ENCODE results near the gene HK1. TPM values are rescaled to one million over a fixed set of nuclear protein-coding genes. Genes with fewer than 3 reads are reported as not detected.
A peak's percentile ranks its signal among the peaks of the same experiment; 100 is the strongest.

HK1 gene
- total and polyA plus RNA-seq, 4 donors, result 1.8 to 166 (median 7.4) TPM

DNA sequence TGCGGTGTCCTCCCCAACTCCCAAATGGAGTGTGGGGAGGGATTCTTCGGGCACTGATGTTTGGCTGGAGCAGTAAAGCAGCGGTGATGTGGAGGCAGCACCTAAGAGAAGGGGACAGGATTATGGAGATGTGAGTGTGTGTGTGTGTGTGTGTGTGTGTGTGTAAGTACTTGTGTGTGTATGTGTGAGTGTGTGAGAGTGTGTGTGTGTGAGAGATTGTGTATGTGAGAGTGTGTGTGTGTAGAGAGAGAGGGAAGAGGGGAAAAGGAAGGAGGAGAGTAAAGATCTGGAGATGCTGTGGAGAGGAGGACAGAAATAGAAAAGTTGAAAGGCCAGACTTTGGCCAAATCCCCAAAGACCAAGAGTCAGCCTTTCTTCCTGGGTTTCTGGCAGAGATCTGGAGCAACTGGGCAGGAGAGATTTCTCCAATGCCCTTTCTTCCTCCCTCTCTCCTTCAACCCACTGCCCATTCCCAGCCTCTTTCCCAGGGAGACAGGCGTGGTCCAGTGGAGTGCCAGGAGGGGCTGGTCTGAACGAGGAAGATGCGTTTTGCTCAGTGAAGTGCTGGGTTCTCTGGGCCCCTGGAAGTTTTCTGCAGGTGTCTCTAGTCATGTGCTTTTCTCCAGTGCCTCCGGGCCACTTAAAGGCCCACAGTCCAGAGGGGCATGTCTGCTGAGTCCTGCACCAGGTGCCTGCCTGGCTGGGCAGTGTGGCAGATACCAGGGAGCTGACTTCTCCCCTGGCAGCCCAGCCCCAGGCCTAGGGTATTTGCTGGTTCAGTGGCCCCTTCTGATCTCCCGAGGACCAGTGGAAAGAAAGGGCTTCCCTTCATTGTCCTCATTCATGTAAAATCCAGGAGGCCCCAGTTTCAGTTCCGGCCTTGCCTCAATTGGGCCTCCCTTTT lies 60.5 kb downstream of the HK1 start:
- DNase-seq (ENCODE audit: low spot score), result no peak
- no peak overlapping the region for H3K9ac ChIP-seq (ENCODE audit: low read depth in 1 of 2, low read length in 2 of 2)
- H3K4me1 ChIP-seq (ENCODE audit: control insufficient read depth in 4 of 4, insufficient read depth in 4 of 4, low read length in 3 of 4), result peaks cover 0 to 8% (median 3%) of the 10 kb centered on the region in 4 donors

GRCh38 chr10:69340695-69341094 lies 62.4 kb downstream of the HK1 start:
- no peak for DNase-seq (ENCODE audit: low spot score)
- Histone ChIP-seq H3K9ac (ENCODE audit: low read depth in 1 of 2, low read length in 2 of 2) (no peak overlapping the region), H3K27me3 (ENCODE audit: control insufficient read depth in 4 of 4, insufficient read depth in 4 of 4, low read length in 3 of 4) (no peaks in the 10 kb centered on the region), H3K27ac (ENCODE audit: low read depth in 1 of 2, low read length in 2 of 2) (no peak overlapping the region), H3K4me1 (ENCODE audit: control insufficient read depth in 4 of 4, insufficient read depth in 4 of 4, low read length in 3 of 4) (peaks cover 0 to 6% (median 3%) of the 10 kb centered on the region in 4 donors), H3K36me3 (ENCODE audit: control insufficient read depth in 4 of 4, insufficient read depth in 3 of 4, low read depth in 1 of 4, low read length in 3 of 4) (no peaks in the 10 kb centered on the region), H3K4me3 (ENCODE audit: low read depth in 1 of 3, low read length in 3 of 3) (no peak overlapping the region), H3K9me3 (ENCODE audit: control insufficient read depth in 4 of 4, low read length in 3 of 4) (no peaks in the 10 kb centered on the region)
- WGBS, result 80% methylated on average over 9 of the region's 9 CpGs
- TF ChIP-seq FOXA2 (IDR thresholded peaks at IDR 0.05) (no peak), RXRA (IDR thresholded peaks at IDR 0.05) (no peak)

More for the DNA sequence above, 60.5 kb downstream of the HK1 start:
- Histone ChIP-seq H3K27ac (ENCODE audit: low read depth in 1 of 2, low read length in 2 of 2) (peak overlapping the region in 1 of 2 donors; percentile 51), H3K9me3 (ENCODE audit: control insufficient read depth in 4 of 4, low read length in 3 of 4) (no peaks in the 10 kb centered on the region), H3K4me3 (ENCODE audit: low read depth in 1 of 3, low read length in 3 of 3) (no peak overlapping the region), H3K36me3 (ENCODE audit: control insufficient read depth in 4 of 4, insufficient read depth in 3 of 4, low read depth in 1 of 4, low read length in 3 of 4) (no peaks in the 10 kb centered on the region), H3K27me3 (ENCODE audit: control insufficient read depth in 4 of 4, insufficient read depth in 4 of 4, low read length in 3 of 4) (no peaks in the 10 kb centered on the region)
- TF ChIP-seq TAF1 (conservative IDR thresholded peaks at IDR 0.05) (no peak), ATF3 (IDR thresholded peaks at IDR 0.05) (no peak), GABPA (IDR thresholded peaks at IDR 0.05 in 1 of 2, conservative IDR thresholded peaks at IDR 0.05 in 1 of 2) (no peak), JUND (IDR thresholded peaks at IDR 0.05) (no peak), HNF4A (conservative IDR thresholded peaks at IDR 0.05) (no peak), SP1 (IDR thresholded peaks at IDR 0.05) (no peak), YY1 (IDR thresholded peaks at IDR 0.05) (no peak), RXRA (IDR thresholded peaks at IDR 0.05) (no peak), RAD21 (IDR thresholded peaks at IDR 0.05) (no peak), FOXA1 (IDR thresholded peaks at IDR 0.05) (no peak), NR2F2 (IDR thresholded peaks at IDR 0.05) (no peak)
- TF ChIP-seq, protein P1, sequence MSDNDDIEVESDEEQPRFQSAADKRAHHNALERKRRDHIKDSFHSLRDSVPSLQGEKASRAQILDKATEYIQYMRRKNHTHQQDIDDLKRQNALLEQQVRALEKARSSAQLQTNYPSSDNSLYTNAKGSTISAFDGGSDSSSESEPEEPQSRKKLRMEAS (IDR thresholded peaks at IDR 0.05), result no peak
- TF ChIP-seq, protein P2, sequence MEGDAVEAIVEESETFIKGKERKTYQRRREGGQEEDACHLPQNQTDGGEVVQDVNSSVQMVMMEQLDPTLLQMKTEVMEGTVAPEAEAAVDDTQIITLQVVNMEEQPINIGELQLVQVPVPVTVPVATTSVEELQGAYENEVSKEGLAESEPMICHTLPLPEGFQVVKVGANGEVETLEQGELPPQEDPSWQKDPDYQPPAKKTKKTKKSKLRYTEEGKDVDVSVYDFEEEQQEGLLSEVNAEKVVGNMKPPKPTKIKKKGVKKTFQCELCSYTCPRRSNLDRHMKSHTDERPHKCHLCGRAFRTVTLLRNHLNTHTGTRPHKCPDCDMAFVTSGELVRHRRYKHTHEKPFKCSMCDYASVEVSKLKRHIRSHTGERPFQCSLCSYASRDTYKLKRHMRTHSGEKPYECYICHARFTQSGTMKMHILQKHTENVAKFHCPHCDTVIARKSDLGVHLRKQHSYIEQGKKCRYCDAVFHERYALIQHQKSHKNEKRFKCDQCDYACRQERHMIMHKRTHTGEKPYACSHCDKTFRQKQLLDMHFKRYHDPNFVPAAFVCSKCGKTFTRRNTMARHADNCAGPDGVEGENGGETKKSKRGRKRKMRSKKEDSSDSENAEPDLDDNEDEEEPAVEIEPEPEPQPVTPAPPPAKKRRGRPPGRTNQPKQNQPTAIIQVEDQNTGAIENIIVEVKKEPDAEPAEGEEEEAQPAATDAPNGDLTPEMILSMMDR (IDR thresholded peaks at IDR 0.05; ENCODE audit: low read depth, low read length, missing input control), result no peak
- TF ChIP-seq, protein P3, sequence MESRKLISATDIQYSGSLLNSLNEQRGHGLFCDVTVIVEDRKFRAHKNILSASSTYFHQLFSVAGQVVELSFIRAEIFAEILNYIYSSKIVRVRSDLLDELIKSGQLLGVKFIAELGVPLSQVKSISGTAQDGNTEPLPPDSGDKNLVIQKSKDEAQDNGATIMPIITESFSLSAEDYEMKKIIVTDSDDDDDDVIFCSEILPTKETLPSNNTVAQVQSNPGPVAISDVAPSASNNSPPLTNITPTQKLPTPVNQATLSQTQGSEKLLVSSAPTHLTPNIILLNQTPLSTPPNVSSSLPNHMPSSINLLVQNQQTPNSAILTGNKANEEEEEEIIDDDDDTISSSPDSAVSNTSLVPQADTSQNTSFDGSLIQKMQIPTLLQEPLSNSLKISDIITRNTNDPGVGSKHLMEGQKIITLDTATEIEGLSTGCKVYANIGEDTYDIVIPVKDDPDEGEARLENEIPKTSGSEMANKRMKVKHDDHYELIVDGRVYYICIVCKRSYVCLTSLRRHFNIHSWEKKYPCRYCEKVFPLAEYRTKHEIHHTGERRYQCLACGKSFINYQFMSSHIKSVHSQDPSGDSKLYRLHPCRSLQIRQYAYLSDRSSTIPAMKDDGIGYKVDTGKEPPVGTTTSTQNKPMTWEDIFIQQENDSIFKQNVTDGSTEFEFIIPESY (IDR thresholded peaks at IDR 0.05), result no peak
- 83% methylated on average over 9 of the region's 9 CpGs for WGBS

Data from liver (tissue), 9 donors.